GM12872 (cell line): ENCODE results near the gene PTGES3.

Experiments
- CTCF ChIP-seq: IDR thresholded peaks from 3 replicates; pipeline ENCODE4 v1.5.1; 2011; ENCODE audit warnings: low read depth, mild to moderate bottlenecking, low read length, moderate library complexity; ENCODE audit not compliant: insufficient read depth

The PTGES3 gene

GRCh38 chr12:56695327-56696101, 7.4 kb upstream of the PTGES3 start:
- TF ChIP-seq CTCF = no peak

GRCh38 chr12:56694161-56694560, 6.1 kb upstream of the PTGES3 start:
- TF ChIP-seq CTCF = no peak

GRCh38 chr12:56688846-56689109, 694 bp upstream of the PTGES3 start:
- TF ChIP-seq CTCF = no peak

- TF ChIP-seq CTCF = no peak
These were observed 608 bp downstream of the PTGES3 start for GRCh38 chr12:56687223-56688128.

- no peak for TF ChIP-seq CTCF
These were observed 3.2 kb downstream of the PTGES3 start for GRCh38 chr12:56684745-56685359.

GRCh38 chr12:56682323-56682722, 5.8 kb downstream of the PTGES3 start:
- no peak for TF ChIP-seq CTCF

- TF ChIP-seq CTCF = no peak
These were observed 8.1 kb downstream of the PTGES3 start for GRCh38 chr12:56679883-56680575.
